ENCODE measurements around the gene SLC6A7. TPM values are rescaled to one million over a fixed set of nuclear protein-coding genes. Genes with fewer than 3 reads are reported as not detected.

Gene SLC6A7
- total RNA-seq, 1 donor from 2014 or later: not detected

- DNase-seq (ENCODE audit: low read depth in 2 of 2): no peak
Measured at GRCh38 chr5:150172556-150172955, 17.3 kb upstream of the SLC6A7 start.

DNA sequence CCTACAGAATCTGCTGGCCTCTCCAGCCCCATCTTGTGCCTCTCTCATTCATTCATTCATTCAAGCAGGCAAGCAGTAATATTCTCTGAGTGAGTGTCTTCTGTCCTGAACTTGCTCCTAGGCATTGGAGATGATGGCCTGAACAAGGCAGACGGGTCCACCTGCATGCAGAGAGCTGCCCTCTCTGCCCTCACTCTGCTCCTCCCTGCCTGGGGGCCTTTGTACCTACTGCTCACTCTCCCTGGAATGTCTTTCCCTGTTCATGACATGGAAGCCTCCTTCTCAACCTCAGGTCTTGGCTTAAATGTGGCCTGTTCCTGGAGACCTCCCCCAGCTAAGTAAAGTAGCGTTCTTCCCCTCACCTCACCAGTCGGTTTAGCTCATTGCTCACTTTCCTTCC, 16.7 kb upstream of the SLC6A7 start:
- DNase-seq (ENCODE audit: low read depth in 2 of 2): no peak

- no peak for DNase-seq (ENCODE audit: low read depth in 2 of 2)
Measured at GRCh38 chr5:150174285-150174684, 15.6 kb upstream of the SLC6A7 start.

- no peak for DNase-seq (ENCODE audit: low read depth in 2 of 2)
Measured at GRCh38 chr5:150175076-150175475, 14.8 kb upstream of the SLC6A7 start.

DNA sequence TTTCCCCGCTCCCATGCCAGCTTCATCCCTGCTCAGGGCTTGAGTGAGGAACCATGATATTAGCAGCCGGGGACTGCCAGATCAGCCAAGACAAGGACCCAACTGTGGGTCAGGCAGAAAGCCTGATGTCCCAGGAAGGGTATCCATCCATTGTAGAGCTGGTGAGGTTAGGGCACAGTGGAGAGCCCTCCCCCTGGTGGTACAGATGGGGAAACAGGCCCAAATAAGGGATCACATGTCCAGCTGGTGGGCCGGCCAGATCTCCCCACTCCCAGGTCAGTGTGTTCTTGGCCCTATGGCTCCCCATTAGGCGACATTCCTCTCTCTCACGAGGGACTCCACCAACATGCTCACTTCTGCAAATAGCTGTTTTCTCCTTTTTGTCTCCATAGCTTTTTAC, 14.3 kb upstream of the SLC6A7 start:
- DNase-seq (ENCODE audit: low read depth in 2 of 2): peak; percentile 41 to 58

DNA sequence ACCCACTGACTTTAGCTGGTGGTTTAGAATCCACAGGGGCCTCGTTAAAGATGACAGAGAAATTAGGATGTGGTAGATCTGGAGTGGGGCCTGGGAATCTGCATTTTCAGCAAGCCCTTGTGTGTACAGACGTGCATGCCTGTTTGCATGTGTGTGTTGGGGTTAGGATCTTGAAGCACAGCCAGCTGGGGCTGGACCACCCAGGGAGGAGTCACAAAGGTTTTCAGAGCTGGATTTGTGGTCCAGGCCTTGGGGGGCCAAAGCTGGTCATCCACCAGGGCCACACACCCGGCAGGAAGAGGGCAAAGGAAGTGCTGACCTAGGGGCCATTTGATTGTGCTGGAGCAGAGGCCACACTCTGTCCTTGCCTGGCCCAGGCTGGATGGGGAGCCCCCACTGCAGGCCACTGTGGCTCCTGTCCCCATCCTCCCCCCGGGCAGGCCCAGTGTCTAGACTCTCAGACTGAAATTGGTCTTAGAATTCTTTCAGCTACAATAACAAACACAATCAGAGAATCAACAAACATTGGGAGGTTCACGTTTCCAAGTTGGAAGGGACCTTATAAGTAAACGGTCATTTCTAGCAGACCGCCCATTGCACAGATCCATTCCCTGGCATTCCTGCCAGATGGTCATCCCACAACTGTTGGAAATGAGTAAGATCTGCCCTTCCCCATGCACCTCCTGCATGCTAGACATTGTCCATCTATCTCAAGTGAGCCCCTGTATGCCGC, 13.0 kb upstream of the SLC6A7 start:
- DNase-seq (ENCODE audit: low read depth in 2 of 2): peak in 1 of 2 donors; percentile 15

- no peak for DNase-seq (ENCODE audit: low read depth in 2 of 2)
Measured at GRCh38 chr5:150177721-150178120, 12.1 kb upstream of the SLC6A7 start.

DNA sequence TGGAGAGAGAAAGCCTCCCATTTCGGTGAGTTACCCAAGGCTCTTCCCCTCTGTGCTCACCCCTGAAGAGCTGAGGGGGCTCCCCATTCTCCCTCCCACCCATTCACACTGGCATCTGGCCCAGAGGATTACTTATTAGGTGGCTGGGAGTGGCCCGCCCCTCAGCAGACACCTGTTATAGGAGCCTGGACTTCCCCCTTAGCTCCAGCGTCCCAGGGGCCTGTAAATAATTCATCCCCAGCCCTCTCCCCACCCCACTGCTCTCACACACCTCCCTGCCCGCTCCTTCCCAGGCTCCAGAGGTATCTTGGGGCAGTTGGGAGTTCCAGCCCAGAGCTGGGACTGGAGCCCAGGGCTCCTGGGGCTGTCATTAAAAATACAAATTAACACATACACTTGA, 11.6 kb upstream of the SLC6A7 start:
- no peak for DNase-seq (ENCODE audit: low read depth in 2 of 2)

DNA sequence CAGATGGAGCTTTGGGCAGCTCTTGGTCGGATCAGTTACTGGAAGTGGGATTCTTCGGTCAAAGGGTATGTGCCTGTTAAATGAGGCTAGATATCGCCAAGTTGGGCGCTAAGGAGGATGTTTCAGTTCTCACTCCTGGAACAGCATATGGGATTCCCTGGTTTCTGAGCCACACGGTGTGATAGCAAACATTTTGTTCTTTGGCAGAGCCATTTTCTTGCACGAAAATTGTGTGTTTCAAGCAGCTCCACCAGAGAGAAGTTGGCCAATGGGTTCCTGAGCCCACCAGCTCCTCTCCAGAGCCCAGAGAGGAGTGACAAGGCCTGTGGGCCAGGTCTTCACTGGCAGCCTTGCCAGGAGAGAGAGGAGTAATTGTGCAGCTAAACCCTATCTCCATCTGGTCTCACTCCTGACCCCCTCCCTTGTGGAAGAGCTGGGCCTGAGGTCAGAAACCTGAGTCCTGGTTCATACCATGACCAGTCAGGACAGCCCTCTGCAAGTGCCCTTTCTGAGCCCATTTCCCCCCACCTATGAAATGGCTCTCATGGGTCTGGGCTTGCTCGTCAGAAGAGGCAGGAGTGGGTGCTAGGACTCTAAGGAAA, 10.7 kb upstream of the SLC6A7 start:
- DNase-seq (ENCODE audit: low read depth in 2 of 2): no peak

DNA sequence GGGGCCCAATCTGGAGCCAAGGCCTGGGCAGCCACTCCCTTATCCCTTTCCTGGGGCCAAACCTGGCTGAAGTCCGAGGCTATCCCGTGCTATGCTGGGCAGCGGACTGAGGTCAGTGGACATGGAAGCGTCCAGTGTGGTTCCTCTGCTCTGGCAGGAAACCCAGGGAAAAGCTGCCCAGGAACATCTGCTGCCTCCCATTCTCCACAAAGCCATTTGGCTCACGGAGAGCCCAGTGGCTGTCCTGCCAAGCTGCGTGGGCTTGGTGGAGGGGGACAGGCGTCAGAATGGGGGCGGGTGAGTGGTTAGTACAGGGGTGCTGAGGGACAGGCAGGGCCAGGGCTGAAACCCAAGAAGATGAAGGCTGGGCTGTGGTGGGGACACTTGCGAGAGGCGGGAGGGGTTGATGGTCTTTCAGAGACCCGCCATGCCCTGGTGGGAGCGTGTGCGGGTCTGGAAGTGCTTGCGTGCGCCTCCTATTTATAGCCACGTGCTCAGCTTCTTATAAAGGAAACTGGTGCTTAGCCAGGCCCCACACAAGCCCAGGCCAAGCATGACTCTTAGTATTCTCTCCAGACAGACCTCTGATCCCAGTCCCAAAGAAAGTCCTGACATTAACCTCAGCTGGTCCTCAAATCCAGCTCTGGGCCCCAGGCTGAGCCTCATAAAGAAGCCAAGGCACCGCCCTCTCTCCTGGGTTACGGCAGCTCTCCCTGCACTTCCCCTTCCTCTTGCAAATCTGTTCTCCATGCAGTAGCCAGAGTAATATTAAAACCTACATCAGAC, 9.4 kb upstream of the SLC6A7 start:
- DNase-seq (ENCODE audit: low read depth in 2 of 2): peak; percentile 26 to 78

- DNase-seq (ENCODE audit: low read depth in 2 of 2): no peak
Measured at GRCh38 chr5:150181027-150181426, 8.8 kb upstream of the SLC6A7 start.

- no peak for DNase-seq (ENCODE audit: low read depth in 2 of 2)
Measured at GRCh38 chr5:150181766-150182545, 7.9 kb upstream of the SLC6A7 start.

- DNase-seq (ENCODE audit: low read depth in 2 of 2): no peak
Measured at GRCh38 chr5:150182774-150183173, 7.1 kb upstream of the SLC6A7 start.

- no peak for DNase-seq (ENCODE audit: low read depth in 2 of 2)
Measured at GRCh38 chr5:150183436-150183835, 6.4 kb upstream of the SLC6A7 start.

DNA sequence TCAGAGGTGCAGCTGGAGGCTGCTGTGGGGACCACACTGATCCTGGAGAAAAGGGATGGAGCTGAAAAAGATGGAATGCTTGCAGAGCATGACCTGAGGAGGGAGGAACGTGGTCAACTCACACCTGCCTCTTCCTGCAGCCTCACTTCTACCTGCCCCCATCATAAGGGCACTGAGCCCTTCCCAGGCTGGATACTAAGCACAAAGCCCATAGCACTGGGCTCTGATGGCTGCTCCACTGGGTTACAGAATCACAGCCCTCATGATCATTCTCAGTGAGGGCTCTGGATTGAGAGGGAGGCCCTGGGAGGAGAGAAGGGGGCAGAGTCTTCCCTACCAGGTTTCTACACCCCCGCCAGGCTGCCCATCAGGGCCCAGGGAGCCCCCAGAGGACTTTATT, 5.9 kb upstream of the SLC6A7 start:
- DNase-seq (ENCODE audit: low read depth in 2 of 2): no peak

- no peak for DNase-seq (ENCODE audit: low read depth in 2 of 2)
Measured at GRCh38 chr5:150184990-150185912, 4.6 kb upstream of the SLC6A7 start.

DNA sequence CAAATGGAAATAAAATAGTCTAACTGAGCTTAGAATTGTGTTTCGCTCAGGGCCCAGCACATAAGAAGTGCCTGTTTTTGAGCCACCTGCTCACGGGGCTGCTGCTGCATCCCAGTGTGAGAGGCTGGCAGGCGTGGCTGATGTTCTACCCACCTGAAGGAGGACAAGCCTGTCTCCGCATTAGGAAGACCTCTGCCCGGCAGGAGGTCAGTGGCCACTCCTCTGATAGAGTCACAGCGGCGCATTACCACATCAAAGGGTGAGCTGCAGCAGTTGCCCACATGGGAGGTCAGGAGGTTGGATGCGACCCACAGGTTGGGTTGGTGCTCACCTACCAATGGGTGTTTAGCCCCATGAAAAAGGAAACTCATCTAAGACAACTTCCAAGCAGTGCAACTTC, 3.7 kb upstream of the SLC6A7 start:
- DNase-seq (ENCODE audit: low read depth in 2 of 2): no peak

DNA sequence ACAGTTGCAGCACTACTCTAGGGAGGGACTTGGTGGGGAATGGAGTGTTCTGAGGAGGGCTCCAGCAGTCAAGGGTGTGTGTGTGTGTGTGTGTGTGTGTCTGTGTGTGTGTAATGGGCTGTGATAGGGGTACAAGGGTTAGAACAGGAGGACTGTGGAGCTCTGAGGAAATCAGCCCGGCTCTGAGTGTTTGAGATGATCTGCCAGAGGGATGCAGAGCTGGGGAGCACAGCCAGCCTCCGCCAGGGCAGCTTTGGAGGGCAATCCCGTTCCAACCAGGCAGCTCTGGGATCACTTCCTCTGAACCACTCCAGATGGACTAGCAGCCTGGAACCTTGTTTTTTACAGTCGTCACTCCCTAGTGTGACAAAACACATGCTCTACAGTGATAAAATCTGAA, 3.0 kb upstream of the SLC6A7 start:
- DNase-seq (ENCODE audit: low read depth in 2 of 2): no peak

DNA sequence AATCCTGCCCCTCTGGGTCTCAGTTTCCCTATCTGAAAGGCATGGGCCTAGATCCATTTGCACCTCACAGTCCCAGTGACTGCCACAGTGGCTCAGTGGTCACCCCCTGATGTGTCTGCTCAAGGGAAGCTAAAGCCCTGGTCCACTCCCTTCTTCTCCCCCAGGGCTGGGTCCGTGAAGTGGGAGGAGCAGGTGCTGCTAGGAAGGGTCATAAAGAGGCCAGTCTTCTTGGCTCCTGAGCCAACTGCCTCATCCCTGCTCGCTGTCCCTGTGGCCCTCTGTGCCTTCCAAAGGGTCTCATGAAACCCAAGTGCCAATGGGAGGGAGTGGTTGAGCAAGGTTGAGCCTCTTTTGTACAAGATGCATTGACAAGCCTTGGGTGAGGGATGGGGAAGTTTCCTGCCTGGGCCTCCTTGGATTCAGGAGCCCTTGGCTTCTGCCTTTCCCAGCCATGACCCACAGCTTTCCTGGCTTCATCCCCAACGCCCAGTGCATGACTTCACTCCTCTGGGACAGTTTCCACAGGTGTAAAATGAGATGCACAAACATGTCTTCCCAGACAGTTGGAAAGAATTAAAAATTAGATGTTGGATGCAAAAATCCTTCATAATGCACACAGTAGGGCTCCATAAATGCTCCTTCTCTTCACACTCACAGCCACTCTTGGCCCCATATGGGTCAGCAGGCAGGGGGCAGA, 1.6 kb upstream of the SLC6A7 start:
- no peak for DNase-seq (ENCODE audit: low read depth in 2 of 2)

DNA sequence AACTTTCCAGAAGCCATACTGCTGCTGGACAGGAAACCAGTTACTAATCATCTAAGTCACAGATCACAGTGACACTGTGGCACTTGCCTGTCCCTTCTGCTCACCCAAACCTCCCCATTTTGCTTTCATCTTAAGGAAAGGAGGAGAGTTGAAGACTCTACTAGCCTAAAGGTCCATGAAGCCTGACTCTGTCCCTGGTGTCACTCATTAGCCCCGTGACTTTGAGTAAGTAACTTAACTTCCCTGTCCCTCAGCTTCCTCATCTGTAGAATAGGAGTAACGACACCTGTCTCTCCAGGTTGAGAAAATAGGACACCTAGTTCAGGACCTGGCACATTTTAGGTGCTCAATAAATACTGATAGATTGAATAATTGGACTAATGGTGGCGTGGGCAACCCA, 536 bp upstream of the SLC6A7 start:
- DNase-seq (ENCODE audit: low read depth in 2 of 2): no peak

Measured in lung microvascular endothelial cell (primary cell).